Ramos (cell line): ENCODE data around the gene MAN1C1.
"Not testable (repeated sequence)": the region's sequence is repeated elsewhere in the genome, so short reads cannot be mapped to it uniquely, and the experiment has no call there.

ENCODE experiments used
- in situ Hi-C: fragments of 300-500 bp; cut with MboI; formaldehyde crosslinking; loops from one replicate; pipeline ENCODE4 v1.14.3; 2022; ENCODE audit warnings: low sequenced_read_pairs; ENCODE audit not compliant: unreplicated experiment

The MAN1C1 gene

DNA sequence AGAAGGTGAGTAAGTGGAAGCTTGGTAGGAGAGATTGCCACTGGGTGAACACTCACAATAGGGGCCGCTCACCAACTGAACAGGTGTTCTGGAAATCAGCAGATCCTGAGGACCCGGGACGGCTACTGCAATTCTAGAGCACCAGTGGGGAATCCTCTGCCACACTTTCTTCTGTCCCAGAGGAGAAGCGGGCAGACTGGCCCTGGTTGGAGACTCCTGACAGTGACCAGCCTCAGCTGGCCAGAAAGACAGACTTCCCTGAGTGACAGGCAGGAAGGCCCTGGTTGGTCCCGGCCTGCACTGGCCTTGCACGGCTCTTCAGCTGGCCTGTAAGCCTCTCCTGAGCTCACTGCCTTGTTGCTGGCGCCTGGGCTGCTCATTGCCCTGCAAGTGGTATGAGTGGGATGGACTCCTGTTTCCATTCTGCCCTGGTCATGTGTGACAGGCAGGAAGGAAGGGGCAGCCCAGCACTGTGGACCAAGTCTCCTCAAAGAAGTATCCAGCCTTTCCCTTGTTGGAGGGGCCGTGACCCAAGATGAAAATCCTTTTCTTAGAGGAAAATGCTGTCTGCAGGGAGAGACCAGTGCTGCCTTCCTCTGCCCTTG lies 34.5 kb downstream of the MAN1C1 start:
- in situ Hi-C loops = no loop called here

DNA sequence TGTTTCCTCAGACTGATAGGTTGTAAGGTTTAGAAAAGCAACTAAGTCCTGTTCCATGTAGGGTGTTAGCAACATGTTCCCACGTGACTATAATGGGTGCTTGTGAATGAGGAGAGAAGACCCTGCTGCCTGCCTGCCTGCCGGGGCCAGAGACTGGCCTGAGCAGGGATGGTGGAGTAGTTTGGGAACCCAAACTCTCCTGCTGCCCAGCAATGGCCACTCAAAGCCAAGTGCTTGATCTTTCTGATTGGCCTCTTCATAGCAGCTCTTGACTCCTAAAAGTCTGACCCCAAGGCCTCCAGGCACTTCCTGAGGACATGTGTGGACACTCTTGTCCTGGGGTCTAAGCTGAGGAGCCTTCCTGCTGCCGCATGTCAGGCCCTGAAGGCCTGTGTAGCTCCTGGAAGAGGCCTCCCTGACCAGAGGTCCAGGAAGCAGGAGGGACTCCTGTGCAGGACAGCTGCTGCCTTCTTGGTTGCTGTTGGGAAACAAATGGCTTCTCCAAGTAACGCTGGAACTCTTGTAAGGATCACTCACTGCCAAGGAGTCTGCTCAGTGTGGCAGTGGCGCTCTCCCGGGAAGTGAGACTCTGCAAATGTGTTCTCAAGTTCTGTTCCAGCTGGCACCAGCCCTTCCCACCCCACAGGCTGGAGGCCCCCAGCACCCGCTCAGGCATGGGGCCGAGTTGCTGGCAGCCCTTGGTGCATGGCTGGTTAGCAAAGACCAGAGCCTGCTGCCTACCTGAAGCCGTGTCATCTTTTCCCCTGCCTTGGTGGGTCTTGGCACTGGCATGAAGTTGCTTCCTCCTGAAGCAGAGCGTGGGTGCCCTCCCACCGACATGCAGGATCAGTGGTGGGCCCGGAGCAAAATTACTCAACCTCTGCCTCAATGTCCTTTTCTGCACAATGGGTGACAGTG lies 35.5 kb downstream of the MAN1C1 start:
- in situ Hi-C loops = no loop called here

DNA sequence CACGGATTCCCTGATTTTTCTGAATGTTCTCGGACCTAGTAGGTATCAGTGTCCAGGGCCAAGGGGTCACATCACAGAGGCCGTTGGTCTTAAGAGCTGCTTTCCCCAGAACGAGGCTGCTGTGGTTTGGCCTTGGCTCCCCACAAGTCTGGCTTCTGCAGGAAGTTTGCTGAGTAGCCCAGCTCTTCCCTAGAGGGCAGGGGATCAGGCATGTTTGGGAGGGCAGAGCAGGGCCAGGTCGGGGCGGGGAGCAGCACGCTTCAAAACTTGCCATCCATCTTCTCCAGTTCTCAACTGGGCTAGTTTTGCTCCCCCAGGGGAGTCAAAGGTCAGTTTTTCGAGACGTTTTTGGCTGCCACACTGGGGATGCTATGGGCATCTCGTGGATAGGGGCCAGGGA lies 37.0 kb downstream of the MAN1C1 start:
- in situ Hi-C loops = no loop called here

DNA sequence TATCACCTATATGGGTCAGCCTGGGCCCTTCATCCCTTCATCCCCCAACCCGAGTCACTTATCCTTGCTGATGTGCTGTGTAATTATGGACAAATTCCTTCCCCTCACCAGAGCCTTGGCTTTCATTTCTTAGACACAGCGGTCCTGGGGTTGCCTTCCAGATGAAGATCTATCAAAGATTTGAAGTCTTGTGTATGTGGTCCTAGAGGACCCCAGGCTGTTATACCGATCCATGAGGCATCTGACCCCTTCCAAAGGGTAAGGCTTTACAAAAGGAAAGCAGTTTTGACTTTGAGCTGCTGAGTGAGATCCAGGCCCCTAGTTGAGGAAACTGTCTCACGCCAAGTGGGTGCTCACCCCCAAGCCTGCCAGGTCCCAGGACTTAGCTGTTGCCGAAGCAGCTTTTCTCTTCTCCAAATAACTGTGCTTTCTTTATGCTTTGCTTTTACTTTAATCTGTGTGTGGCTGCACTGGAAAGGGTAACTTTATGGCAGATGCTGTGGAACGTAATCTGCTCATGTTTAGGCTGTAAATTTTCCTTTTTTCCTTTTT lies 37.6 kb downstream of the MAN1C1 start:
- in situ Hi-C loops = no loop called here

DNA sequence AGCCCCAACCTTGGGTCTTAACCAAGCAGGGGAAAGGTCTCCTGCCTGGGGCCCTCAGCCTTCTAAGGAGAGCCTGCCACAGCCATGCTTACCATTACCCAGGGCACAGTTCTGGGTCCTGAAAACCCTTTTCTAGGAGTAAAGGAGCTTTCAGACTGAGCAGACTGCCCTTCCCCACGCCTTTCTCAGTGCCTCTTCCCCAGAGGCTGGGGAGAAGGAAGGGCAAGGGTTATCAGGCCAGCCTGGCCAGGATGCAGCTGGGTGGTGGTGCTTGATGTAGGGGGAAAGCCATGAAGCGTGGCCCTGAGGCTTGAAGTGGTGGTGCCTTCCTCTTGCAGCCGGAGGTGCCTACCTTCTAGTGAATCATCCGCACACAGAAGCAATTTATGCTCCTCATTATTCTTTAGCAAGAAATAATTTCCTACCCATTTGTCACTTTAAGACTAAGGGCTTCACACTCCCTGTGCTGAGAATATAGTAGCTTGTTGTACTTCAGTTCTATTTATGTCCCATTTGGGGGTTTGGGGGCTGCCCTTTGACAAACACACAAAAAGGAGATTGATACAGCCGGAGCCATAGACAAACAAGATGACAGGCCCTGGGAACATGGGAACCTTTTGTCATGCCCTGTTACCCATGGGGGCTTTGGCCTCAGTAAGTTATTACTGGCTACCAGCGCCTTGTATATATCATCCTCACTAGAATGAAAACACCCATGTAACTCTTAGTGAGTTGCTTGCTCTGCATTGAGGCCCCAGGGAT lies 40.7 kb downstream of the MAN1C1 start:
- in situ Hi-C loops = no loop called here

DNA sequence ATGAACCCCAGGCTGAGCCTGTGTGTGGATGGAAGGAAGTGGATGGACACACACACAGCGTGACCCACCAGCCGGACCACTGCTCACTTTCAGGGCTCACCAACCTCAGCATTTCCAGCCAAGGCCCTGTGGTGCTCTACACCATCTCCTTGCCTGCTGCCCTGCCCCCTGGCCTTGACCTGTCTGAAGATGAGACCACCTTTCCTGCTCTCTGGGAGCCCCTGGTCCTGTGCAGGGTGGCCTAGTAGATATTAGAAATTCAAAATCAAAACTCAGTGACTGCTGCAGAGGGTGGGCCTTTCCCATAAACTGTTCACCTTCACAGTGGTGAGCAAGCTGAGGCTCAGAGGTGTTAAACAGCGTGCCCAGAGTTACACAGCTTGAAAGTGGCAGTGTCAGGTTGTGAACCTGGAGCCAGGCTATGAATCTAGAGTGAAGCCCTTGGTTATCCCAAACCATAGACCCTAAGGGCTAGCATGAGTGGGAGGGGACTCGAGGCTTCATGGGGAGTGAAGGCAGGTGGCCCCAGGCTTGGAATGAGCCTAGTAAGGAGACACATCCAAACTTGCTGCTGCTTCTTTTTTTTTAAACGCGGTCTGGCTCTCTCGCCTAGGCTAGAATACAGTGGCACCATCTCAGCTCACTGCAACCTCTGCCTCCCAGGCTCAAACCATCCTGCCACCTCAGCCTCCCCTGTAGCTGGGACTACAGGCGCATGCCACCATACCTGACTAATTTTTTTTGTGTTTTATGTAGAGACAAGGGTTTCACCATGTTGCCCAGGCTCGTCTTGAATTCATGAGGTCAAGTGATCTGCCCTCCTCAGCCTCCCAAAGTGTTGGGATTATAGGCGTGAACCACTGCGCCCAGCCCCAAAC lies 41.5 kb downstream of the MAN1C1 start:
- in situ Hi-C loops = no loop called here

DNA sequence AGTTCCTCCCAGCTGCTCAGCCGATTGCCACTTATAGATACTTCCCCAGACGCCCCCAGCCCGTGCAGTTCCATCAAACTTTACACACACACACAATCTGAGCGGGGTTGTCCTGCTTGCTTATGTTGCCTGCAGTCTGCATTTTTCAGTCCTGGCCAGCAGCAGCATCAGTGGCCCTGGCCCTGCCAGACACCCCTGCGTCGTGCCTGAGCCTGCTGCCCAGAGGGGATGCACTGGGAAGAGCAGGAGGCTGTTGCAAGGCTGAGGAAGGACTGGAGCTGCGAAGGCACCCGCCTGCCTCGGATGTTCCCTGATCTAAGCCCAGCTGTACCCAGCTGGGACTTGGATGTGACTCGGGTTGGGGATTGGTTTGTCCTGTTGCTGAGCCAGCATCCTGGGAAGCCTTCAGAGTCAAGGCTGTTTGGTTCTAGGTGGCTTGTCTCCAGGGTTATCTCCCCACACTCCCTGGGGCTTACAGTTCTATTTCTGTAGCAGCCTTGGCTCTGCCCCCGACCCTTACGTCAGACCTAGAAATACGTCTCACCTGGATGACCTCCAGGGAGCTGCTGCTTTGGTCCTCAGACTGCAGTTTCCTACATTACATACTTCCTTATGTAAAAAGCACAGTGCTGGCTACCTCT lies 42.3 kb downstream of the MAN1C1 start:
- in situ Hi-C loops = no loop called here

DNA sequence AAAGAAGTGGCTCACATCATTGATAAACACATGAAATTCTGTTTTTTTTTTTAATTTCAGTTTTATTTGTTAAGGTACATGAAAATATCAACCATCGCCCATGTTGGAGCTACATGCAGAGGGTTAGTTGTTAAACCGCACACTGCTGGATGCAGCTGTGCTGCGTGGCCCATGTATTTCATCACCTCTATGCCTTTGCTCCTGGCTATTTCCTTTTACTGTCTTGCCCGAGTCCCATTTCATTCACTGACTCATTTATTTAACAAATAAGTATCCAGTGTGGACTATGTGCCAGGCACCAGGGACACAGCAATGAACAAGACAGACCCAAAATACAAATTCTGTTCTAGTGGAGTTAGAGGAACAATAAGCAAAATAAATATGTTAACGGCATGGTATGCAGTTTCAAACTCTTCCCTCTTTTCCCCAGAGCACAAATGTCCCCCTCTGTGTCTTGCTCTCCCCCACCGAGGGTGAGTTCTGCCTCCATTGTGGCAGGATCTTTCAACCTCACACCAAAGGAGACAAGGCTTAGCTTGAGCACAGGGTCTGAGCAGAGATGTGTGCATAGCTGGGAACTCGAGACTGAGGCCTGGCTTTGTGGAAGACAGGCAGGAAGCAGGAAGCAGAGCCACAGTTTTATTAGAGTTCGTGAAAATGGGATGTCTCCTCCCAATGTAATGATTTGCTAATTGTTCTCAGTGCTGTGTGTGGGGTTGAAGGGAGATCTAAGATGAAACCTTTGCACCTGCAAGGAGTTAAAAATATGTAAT lies 44.6 kb downstream of the MAN1C1 start:
- in situ Hi-C loops = no loop called here

DNA sequence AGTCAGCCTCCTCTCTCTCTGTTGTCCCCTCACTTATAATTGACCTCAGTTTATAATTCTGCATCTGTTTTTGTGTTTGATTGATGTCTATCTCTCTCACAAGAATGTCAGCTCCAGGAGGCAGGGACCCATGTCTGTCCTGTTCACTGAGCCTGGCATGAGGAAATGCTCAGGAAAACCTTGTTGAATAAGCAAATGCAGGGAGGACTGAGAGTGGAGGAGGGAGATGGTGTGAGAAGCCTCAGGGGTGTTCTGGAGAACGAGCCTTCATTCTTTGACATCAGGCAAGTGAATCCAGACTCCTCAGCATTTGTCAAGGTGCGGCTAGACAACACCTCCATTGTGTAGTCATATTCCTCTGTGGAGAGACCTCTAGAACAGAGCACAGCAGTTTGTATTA lies 45.5 kb downstream of the MAN1C1 start:
- in situ Hi-C loops = no loop called here

DNA sequence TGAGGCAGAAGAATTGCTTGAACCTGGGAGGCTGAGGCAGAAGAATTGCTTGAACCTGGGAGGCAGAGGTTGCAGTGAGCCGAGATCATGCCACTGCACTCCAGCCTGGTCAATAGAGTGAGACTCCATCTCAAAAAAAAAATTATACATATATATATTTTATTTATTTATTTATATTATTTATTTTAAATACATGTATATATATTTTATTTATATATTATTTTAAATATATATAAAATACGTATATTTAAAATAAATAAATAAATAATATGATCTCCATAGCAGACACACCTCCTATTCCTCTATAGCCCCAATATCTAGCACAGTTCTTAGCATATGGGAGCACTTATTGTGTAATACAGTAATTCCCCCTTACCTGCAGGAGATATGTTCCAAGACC lies 46.4 kb downstream of the MAN1C1 start:
- in situ Hi-C loops = not testable (repeated sequence)

DNA sequence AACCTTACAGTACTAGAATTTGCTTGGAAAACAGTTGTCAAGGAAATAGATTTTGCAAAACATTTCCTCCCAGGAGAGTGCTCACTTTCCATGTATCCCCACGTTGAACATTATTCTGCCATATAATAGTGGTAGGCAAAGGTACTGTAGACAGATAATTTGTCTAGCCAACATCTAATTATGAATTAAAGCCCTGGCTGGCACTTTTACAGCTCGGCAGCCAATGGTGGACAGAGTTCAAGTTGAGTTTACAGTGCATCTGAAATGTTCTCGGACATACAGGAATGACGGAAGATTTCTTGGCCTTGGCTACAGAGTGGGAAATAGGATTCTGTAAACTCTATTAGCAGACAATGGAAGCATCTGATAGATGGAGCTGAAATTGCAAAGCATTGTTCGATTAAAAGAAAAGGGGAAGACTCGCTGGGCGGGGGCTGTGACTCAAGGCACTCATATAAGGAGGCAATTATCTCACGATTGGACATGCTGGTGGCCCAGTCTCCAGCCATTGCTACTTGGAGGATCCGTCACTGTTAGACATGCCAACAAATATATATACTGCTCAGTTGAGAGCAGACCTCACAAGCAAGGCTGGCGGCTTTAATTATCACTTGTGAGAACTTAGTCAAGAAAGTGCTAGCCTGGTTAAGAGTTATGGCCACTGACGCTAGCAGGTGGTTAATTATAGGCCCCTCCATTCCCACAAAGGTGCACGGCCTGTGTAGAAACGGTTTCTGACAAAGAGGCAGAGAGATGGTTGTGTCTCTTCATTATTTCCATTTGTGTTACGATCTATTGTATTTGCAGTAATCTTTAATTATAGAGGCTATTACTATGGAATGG lies 48.0 kb downstream of the MAN1C1 start:
- in situ Hi-C loops = no loop called here

DNA sequence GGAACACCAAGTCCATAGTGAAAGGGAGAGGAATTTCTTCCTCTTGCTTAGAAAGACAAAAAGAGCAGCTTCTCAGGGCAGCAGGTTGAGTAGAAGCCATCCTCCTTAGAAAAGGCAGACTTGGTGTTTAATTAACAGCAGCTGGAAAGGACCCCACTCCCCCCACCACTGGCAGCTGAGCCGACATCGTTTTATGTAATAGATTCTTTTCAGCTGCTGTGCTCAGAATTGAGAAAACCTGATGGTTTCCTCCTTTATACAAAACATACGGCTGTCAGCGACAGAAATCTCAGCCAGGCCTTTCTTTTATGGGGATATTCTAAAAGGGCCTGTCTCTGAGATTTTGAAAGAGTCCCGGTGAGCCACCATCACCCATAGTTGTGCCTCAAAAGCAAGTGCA lies 49.9 kb downstream of the MAN1C1 start:
- in situ Hi-C loops = no loop called here

DNA sequence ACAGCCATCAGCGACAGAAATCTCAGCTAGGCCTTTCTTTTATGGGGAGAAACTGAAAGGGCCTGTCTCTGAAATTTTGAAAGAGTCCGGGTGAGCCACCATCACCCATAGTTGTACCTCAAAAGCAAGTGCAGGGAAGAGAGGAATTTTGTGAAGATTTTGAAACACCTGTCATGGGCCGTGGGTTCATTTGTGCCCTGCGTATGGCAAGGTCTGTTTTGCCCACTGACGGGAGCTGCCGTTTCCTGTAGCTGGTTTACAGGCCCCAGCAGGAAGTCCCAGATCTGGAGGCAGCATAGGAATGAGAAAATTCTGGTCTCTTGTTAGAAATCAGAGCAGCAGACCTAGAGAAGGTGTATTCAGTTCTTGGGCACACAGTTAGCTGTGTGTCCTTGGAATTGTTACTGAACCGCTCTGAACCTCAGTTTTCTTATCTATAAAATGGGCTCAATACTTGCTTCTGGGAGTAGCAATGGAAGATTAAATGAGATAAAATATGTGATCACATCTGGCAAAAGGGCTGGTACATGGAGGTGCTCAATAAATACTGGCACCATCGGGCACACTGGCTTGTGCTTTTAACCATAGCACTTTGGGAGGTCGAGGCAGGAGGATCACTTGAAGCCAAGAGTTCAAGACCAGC lies 52.5 kb downstream of the MAN1C1 start:
- in situ Hi-C loops = no loop called here

DNA sequence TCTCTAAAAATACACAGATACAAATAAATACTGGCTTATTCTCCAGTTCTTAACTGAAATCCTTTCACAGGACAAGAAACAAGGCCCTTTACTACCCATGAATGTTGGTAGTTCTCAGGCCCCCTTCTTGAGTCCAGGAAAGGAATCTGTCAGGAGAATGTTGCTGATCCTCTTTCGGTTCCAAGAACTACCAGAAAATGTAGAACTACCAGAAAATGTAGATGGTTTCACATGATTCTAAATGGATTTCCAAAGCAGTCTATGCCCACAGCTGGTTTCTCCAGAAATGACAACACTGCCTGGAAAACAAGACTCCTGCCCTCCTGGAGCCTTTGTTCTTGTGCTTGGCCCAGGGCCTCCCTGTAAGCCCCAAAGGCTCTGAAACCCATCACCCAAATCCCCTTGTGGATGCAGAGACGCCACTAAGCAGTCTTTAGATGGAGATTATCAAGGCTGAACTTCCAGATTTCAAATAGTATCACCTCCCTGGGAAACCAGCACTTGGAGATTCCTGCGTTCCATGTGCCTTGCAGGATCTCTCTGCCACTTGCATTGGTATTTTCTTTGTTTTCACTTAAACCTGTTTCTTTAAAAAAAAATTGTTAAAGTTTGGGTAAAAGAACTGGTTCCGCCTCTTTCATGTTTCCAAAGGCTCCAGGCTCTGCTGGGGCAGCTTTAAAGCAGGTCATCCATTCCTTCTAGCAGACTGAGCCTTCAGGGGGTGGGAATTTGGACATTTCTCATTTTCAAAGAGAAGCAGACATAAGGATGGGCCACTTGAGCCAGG lies 53.4 kb downstream of the MAN1C1 start:
- in situ Hi-C loops = no loop called here

DNA sequence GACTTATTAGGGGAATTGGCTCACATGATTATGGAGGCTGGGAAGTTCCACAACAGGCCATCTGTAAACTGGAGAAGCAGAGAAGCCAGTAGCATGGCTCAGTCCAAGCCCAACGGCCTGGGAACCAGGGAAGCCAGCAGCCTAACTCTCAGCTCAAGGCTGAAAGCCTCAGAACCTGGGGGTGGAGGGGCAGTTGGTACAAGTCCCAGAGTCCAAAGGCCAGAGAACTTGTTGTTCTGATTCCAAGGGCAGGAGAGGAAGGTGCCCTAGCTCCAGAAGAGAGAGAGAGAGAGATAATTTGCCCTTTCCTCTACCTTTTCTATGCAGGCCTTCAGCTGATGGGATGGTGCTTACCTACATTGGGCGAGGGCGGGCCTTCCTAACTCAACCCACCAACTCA lies 55.3 kb downstream of the MAN1C1 start:
- in situ Hi-C loops = no loop called here

DNA sequence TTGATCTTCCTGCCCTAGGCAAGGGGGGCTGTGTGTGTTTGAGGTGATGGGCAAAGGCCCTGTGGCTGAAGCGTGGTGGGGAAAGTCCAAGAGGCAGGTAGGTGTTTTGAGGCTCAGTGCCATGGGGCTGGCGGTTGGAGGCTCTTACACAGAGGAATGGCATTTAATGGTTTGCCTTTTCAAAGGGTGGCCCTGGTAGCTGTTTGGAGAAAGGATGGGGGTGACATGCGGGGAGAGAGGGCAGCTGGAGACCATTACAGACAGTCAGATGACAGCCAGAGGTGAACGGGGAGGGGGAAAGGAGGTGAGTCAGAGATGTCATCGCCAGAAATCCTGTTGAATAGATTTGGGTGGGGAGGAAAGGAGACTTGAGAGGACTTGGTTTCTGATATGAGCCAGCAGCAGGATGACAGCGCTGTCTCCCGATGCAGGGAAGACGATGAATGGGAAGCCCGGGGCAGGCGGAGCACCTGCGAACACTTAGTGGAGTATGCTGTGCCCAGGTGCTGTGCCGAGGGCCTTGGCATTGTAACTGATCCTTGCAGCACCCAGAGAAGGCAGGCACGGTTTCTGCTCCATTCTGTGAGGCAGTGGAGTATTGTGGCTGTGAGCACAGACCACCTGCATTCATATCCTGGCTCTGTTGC lies 56.3 kb downstream of the MAN1C1 start:
- in situ Hi-C loops = no loop called here
